H9 (cell line): ENCODE data around the gene TBXAS1. TPM values are rescaled to one million over a fixed set of nuclear protein-coding genes. Genes with fewer than 3 reads are reported as not detected.
A peak's percentile ranks its signal among the peaks of the same experiment; 100 is the strongest.

Experiments
- DNase-seq: peaks from one replicate; pipeline ENCODE4 v3.0.0-alpha.2; 2017
- H2AFZ ChIP-seq: one replicate; pipeline ENCODE4 v1.6.1; 2013; ENCODE audit warnings: mild to moderate bottlenecking, low read length, control low read depth, moderate library complexity
- H2AK5ac ChIP-seq: 2 replicates; pipeline ENCODE4 v1.6.1; 2013; ENCODE audit warnings: low read length, control low read depth, mixed read lengths; ENCODE audit not compliant: insufficient read length
- H2BK120ac ChIP-seq: one replicate; pipeline ENCODE4 v1.6.1; 2013; ENCODE audit warnings: low read depth, mild to moderate bottlenecking, low read length, control low read depth, inconsistent platforms; ENCODE audit not compliant: poor library complexity, severe bottlenecking
- H2BK12ac ChIP-seq: 2 replicates; pipeline ENCODE4 v1.6.1; 2013; ENCODE audit warnings: low read length, control low read depth, mixed read lengths, low read depth; ENCODE audit not compliant: insufficient read length
- H2BK15ac ChIP-seq: 2 replicates; pipeline ENCODE4 v1.6.1; 2013; ENCODE audit warnings: low read depth, low read length, control low read depth
- H2BK20ac ChIP-seq: one replicate; pipeline ENCODE4 v1.6.1; 2013; ENCODE audit warnings: low read depth, mild to moderate bottlenecking, low read length, control low read depth, inconsistent platforms; ENCODE audit not compliant: poor library complexity, severe bottlenecking
- H2BK5ac ChIP-seq: 2 replicates; pipeline ENCODE4 v1.6.1; 2013; ENCODE audit warnings: low read length, control low read depth, mixed read lengths; ENCODE audit not compliant: insufficient read length
- H3K14ac ChIP-seq: 2 replicates; pipeline ENCODE4 v1.6.1; 2013; ENCODE audit warnings: low read length, control low read depth; ENCODE audit not compliant: insufficient read depth
- H3K18ac ChIP-seq: 2 replicates; pipeline ENCODE4 v1.6.1; 2013; ENCODE audit warnings: low read depth, mild to moderate bottlenecking, mixed read lengths, low read length, control low read depth; ENCODE audit not compliant: insufficient read length
- H3K23ac ChIP-seq: 2 replicates; pipeline ENCODE4 v1.6.1; 2013; ENCODE audit warnings: low read length, control low read depth, mixed read lengths, low read depth; ENCODE audit not compliant: insufficient read length
- H3K23me2 ChIP-seq: 2 replicates; pipeline ENCODE4 v1.6.1; 2013; ENCODE audit warnings: low read depth, mild to moderate bottlenecking, mixed read lengths, low read length, control low read depth; ENCODE audit not compliant: insufficient read length, poor library complexity, severe bottlenecking
- H3K27ac ChIP-seq: 2 replicates; pipeline ENCODE4 v1.5.1; 2013; ENCODE audit warnings: low read length, control low read depth, mixed read lengths, low read depth; ENCODE audit not compliant: insufficient read length
- H3K27me3 ChIP-seq: 2 replicates; pipeline ENCODE4 v1.6.1; 2013; ENCODE audit warnings: low read length, control low read depth, inconsistent platforms; ENCODE audit not compliant: insufficient read depth
- H3K4ac ChIP-seq: 2 replicates; pipeline ENCODE4 v1.6.1; 2013; ENCODE audit warnings: low read depth, mild to moderate bottlenecking, control low read depth, inconsistent platforms, low read length, moderate library complexity
- H3K4me1 ChIP-seq: 2 replicates; pipeline ENCODE4 v1.6.1; 2013; ENCODE audit warnings: low read length, control low read depth, inconsistent platforms; ENCODE audit not compliant: insufficient read depth
- H3K4me2 ChIP-seq: 2 replicates; pipeline ENCODE4 v1.6.1; 2013; ENCODE audit warnings: low read length, control low read depth, mixed read lengths; ENCODE audit not compliant: insufficient read length, insufficient read depth
- H3K56ac ChIP-seq: 2 replicates; pipeline ENCODE4 v1.6.1; 2013; ENCODE audit warnings: low read depth, mild to moderate bottlenecking, mixed read lengths, low read length, control low read depth; ENCODE audit not compliant: insufficient read length
- H3K79me1 ChIP-seq: 2 replicates; pipeline ENCODE4 v1.6.1; 2013; ENCODE audit warnings: low read depth, mild to moderate bottlenecking, moderate library complexity, low read length, control low read depth, inconsistent platforms; ENCODE audit not compliant: insufficient read depth, poor library complexity, severe bottlenecking
- H3K79me2 ChIP-seq: 2 replicates; pipeline ENCODE4 v1.6.1; 2013; ENCODE audit warnings: low read length, control low read depth, inconsistent platforms; ENCODE audit not compliant: insufficient read depth
- H3K9ac ChIP-seq: 2 replicates; pipeline ENCODE4 v1.6.1; 2013; ENCODE audit warnings: low read length, control low read depth, mixed read lengths; ENCODE audit not compliant: insufficient read length; ENCODE audit errors: extremely low read depth
- H3K9me3 ChIP-seq: one replicate; pipeline ENCODE4 v1.6.1; 2013; ENCODE audit warnings: low read depth, low read length, inconsistent platforms; ENCODE audit not compliant: control insufficient read depth
- H3T11ph ChIP-seq: one replicate; pipeline ENCODE4 v1.6.1; 2013; ENCODE audit warnings: mild to moderate bottlenecking, low read length, control low read depth, inconsistent platforms
- H4K20me1 ChIP-seq: one replicate; pipeline ENCODE4 v1.6.1; 2013; ENCODE audit not compliant: control insufficient read depth, insufficient read length, insufficient read depth
- H4K5ac ChIP-seq: 2 replicates; pipeline ENCODE4 v1.6.1; 2013; ENCODE audit warnings: low read depth, mild to moderate bottlenecking, mixed read lengths, low read length, control low read depth; ENCODE audit not compliant: insufficient read length
- H4K8ac ChIP-seq: replicated peaks from 2 replicates; pipeline ENCODE4 v1.6.1; 2013; ENCODE audit warnings: low read length, control low read depth, mixed read lengths, low read depth; ENCODE audit not compliant: insufficient read length
- H4K91ac ChIP-seq: 2 replicates; pipeline ENCODE4 v1.6.1; 2013; ENCODE audit warnings: low read depth, mild to moderate bottlenecking, moderate library complexity, mixed read lengths, low read length, control low read depth; ENCODE audit not compliant: insufficient read length
- H3K27ac Mint-ChIP-seq, 3 experiments: 2 replicates in 2 of 3; 3 replicates in 1 of 3; pipeline ENCODE4 v1.8.0; 2020 to 2021; ENCODE audit warnings: mixed read lengths in 3 of 3, mild to moderate bottlenecking in 1 of 3, moderate library complexity in 1 of 3
- H3K27me3 Mint-ChIP-seq: 2 replicates; pipeline ENCODE4 v1.8.0; 2021; ENCODE audit warnings: low read depth, mild to moderate bottlenecking, moderate library complexity, mixed read lengths
- H3K36me3 Mint-ChIP-seq, 3 experiments: 2 replicates in 2 of 3; 3 replicates in 1 of 3; pipeline ENCODE4 v1.8.0; 2020 to 2021; ENCODE audit warnings: low read depth in 3 of 3, mixed read lengths in 3 of 3; ENCODE audit not compliant: insufficient read depth in 1 of 3
- H3K4me1 Mint-ChIP-seq, 2 experiments: 2 replicates each; pipeline ENCODE4 v1.8.0; 2020; ENCODE audit warnings: mixed read lengths in 2 of 2
- H3K4me3 Mint-ChIP-seq, 2 experiments: 2 replicates in 1 of 2; 3 replicates in 1 of 2; pipeline ENCODE4 v1.8.0; 2020 to 2021; ENCODE audit warnings: mild to moderate bottlenecking in 2 of 2, mixed read lengths in 2 of 2, moderate library complexity in 1 of 2
- H3K9me3 Mint-ChIP-seq, 2 experiments: 2 replicates in 1 of 2; 3 replicates in 1 of 2; pipeline ENCODE4 v1.8.0; 2020; ENCODE audit warnings: mild to moderate bottlenecking in 2 of 2, mixed read lengths in 2 of 2, moderate library complexity in 1 of 2
- WGBS: extraction: QIAGEN DNeasy Blood & Tissue Kit; methylation state at CpG from one replicate; pipeline ENCODE4 v1.1.7; 2013; ENCODE audit warnings: missing lambda C conversion rate, low lambda C conversion rate, mixed read lengths; ENCODE audit not compliant: insufficient read length; ENCODE audit errors: extremely low coverage; 5-methylcytosine and 5-hydroxymethylcytosine counted together
- total RNA-seq: library from RNA; stranded (reverse); gene quantifications from 2 replicates; pipeline ENCODE4 v1.2.1, GENCODE V29; 2021
- TF ChIP-seq, protein P1 (sequence below): fragments of 200-600 bp; sonication (generic); conservative IDR thresholded peaks from 3 replicates; pipeline ENCODE4 v1.8.0; 2021; ENCODE audit warnings: antibody characterized with exemption, mild to moderate bottlenecking

TBXAS1 gene
- total RNA-seq, 1 experiment from 2014 or later: 0.39 TPM

DNA sequence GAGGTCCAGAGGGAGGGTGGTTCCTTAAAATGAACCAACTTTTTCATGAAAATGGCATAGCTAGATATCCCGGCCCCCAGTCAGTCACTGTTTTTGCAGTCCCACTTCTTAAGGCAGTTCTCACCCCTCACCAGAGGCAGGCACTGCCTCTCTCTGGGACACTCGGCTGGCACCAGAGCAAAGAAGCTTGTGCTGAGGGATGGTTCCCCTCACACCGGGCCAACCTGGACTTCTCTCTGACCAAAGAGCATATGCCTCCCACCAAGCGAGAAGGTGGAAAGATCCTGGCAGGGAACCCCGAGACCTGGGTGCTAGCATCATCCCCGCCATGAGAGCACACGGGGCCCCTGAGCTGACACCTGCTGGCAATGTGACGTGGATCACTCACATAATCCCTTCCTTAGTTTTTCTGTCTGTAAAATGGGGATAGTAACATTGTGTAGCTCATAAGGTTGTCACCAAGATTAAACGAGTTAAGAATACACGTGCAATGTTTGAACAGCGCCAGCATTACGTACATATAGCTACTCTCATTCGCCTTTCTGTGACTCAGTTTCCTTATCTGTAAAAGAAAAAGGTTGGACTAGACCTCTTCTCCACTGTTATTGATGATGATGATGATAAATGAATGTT lies 145.2 kb downstream of the TBXAS1 start:
- Histone ChIP-seq H4K20me1 (no peaks in the 10 kb centered on the region), H3K9me3 (no peaks in the 10 kb centered on the region), H2BK5ac (no peak overlapping the region), H4K8ac (no peak overlapping the region), H3K18ac (no peak overlapping the region), H3K9ac (no peak overlapping the region), H2AFZ (no peak overlapping the region), H3K4me2 (no peak overlapping the region), H4K5ac (no peak overlapping the region), H4K91ac (no peak overlapping the region), H3K79me2 (no peaks in the 10 kb centered on the region), H3K23ac (no peak overlapping the region), H3K27me3 (no peaks in the 10 kb centered on the region), H3K79me1 (no peaks in the 10 kb centered on the region), H2BK15ac (no peak overlapping the region), H2BK12ac (no peak overlapping the region), H2BK120ac (no peak overlapping the region), H3K14ac (no peak overlapping the region), H3K23me2 (no peaks in the 10 kb centered on the region), H3K4me1 (no peaks in the 10 kb centered on the region; the same call in 1 of the 2 replicates), H3K27ac (no peak overlapping the region), H2BK20ac (no peak overlapping the region), H3K56ac (no peak overlapping the region), H2AK5ac (no peak overlapping the region), H3K4ac (no peak overlapping the region), H3T11ph (no peak overlapping the region)
- H3K27me3 Mint-ChIP-seq: peaks cover 6% of the 10 kb centered on the region
- no peak overlapping the region for H3K4me3 Mint-ChIP-seq
- TF ChIP-seq, protein P1, sequence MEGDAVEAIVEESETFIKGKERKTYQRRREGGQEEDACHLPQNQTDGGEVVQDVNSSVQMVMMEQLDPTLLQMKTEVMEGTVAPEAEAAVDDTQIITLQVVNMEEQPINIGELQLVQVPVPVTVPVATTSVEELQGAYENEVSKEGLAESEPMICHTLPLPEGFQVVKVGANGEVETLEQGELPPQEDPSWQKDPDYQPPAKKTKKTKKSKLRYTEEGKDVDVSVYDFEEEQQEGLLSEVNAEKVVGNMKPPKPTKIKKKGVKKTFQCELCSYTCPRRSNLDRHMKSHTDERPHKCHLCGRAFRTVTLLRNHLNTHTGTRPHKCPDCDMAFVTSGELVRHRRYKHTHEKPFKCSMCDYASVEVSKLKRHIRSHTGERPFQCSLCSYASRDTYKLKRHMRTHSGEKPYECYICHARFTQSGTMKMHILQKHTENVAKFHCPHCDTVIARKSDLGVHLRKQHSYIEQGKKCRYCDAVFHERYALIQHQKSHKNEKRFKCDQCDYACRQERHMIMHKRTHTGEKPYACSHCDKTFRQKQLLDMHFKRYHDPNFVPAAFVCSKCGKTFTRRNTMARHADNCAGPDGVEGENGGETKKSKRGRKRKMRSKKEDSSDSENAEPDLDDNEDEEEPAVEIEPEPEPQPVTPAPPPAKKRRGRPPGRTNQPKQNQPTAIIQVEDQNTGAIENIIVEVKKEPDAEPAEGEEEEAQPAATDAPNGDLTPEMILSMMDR: no peak
- no peaks in the 10 kb centered on the region for H3K36me3 Mint-ChIP-seq
- no peaks in the 10 kb centered on the region for H3K9me3 Mint-ChIP-seq
- peak overlapping the region in 1 of 3 experiments; percentile 16; a peak in 1 of 7 replicates for H3K27ac Mint-ChIP-seq
- no peak for DNase-seq
- no CpG with 5 or more reads among the region's 13 CpGs for WGBS
- H3K4me1 Mint-ChIP-seq: peaks cover 68 to 73% of the 10 kb centered on the region in 2 experiments
